ENCODE measurements around the gene SLC5A12.

The SLC5A12 gene

DNA sequence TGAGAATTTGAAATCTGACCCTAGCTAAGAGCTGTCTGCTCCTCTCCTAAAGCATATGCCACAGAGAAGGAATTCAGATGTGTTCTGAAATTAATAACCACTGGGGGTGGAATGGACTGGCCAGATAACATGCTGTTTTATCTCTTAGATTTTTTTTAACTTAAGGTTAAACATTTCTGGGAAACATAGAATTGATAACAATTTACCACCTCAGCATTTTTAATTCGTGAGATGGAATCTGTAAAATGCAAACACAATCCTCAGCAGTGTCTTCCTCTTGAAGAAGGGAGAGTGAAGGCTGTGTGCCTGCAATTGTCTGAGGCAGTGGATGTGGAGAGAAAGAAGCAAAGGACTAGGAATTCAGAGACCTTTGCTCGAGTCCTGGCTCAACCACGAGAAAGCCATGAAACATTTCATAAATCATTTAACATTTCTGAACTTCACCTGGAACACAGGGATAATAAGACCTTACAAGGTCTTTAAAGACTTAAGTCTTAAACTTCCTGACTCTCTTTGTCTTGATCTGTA is at the start of gene SLC5A12:
Gene SLC5A12 (minus strand): TSS at position 113 of the 528 bp plus-strand sequence. CDS start 346 bp downstream, outside the sequence.
- DNase-seq = no peak

DNA sequence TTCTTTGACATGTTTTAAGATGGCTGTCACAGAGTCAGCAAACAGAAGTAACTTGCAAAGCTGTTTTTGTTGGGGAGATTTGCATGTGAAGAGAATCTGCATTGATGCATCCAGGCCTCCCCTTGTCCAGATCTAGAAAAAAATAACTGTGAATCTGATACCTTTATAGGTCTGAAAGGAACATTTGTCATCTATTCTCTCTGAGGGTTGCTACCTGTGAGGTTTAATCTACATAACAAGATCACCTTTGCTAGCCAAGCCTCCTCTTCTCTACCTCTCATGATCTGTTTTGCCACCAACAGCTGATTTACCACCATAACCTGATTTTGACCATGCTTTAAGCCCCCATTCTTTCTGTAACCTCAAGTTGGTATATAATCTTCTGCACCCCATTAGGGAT is 47.2 kb upstream of the SLC5A12 start:
- DNase-seq = no peak

DNA sequence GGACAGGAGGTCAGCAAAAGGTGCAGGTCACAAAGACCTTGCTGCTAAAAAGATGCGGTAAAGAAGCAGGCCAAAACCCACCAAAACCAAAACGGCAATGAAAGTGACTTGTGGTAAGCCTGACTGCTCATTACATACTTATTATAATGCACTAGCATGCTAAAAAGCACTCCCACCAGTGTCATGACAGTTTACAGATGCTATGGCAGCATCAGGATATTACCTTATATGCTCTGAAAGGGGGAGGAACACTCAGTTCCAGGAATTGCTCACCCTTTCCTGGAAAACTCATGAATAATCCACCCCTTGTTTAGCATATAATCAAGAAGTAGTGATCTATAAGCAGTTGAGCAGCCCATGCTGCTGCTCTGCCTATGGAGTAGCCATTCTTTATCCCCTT is 45.2 kb upstream of the SLC5A12 start:
- DNase-seq = no peak

DNA sequence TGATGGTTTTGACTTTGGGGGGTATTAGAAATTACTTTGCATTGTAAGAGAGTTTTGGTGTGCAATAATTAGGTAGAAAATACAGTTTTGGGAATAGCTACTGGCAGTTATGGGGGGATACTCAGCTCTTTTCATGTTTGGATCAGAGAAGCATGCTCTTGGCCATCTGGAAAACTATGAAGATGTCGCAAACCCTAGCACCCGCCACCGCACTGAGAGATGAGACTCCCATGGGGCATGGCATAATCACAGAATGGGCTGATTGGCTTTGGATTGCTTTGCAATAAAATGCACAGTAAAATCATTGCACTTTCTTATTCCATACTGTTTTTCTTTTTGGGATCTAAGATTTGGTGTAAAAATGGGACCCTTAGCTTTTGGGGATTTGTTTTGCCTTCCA is 43.5 kb upstream of the SLC5A12 start:
- no peak for DNase-seq

DNA sequence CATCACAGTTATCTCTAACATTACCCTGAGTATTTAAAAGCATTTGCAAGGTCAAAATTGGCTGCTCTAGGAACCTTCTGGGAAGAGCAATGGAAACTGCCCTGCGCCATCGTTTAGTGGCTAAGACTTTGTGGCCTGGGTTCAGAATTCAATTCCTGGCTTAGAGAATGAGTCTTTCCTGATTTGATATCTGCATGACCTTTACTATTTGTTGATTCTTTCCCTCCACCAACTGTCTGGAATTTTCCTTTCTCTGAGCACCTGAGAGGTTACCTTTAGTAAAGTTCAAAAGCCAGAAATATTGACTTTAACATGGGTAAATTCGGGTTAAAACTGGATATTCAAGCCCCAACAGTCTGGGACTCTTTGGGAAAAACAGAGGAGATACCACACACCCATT is 43.0 kb upstream of the SLC5A12 start:
- no peak for DNase-seq

DNA sequence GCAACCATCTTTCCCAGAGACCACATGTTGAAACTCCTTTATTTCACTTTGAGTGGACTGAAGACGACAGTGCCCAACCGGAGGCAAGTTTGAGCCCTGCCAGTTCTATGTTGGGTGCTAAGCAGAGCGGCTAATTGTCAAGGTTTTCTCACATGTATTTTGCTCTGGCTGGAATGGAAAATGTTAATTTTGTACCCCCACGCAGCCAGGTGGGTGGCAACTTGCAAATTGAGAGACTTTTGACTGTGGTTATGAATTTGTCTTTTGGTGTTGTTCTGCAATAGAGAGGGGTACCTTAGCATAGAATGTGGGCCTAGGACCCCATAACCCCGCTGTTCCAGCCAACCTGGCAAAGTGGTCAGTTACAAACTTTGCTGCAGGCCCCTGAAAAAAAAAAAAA is 42.5 kb upstream of the SLC5A12 start:
- no peak for DNase-seq

- no peak for DNase-seq
These were observed 40.2 kb upstream of the SLC5A12 start for GRCh38 chr11:26762089-26762488.

- DNase-seq = no peak
These were observed 39.5 kb upstream of the SLC5A12 start for GRCh38 chr11:26761361-26761809.

GRCh38 chr11:26757995-26758394 is 36.1 kb upstream of the SLC5A12 start:
- no peak for DNase-seq

- DNase-seq = no peak
These were observed 33.9 kb upstream of the SLC5A12 start for GRCh38 chr11:26755762-26756161.

- no peak for DNase-seq
These were observed 32.1 kb upstream of the SLC5A12 start for GRCh38 chr11:26753723-26754504.

DNA sequence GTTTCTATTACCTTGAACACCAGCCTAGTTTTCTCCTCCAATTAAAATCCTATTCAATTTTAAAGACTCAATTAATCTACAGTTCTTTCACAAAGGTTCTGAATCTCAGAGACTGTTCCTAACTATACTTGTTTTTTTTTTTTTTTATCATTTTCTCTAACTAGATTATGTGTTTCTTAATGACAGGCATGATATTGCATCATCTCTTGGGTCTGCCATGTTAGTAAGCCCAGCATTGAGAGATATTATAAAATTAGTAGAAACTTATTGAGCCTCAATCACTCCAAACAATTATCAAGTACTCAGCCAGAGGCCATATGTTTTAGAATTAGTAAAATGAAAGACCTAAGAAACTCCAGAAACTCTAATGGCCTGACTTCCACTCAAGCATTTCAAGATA is 28.1 kb upstream of the SLC5A12 start:
- no peak for DNase-seq

DNA sequence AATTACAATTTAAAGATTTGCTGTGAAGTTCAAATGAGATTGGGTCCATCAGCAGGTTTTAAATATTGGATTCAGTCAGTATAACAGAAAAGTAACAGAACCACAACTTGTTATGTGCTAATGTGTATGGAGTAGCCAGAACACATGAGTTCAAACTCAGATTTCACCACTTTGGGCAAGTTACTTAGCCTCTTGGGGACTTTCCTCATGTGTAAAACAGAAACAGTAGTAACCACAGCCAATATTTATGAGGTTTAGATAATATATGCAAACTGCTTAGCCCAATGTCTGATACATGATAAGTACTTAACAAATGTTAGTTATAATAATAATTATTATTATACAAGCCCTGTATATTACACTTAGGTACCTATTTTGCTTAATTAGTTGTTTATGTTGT is 21.8 kb upstream of the SLC5A12 start:
- no peak for DNase-seq

DNA sequence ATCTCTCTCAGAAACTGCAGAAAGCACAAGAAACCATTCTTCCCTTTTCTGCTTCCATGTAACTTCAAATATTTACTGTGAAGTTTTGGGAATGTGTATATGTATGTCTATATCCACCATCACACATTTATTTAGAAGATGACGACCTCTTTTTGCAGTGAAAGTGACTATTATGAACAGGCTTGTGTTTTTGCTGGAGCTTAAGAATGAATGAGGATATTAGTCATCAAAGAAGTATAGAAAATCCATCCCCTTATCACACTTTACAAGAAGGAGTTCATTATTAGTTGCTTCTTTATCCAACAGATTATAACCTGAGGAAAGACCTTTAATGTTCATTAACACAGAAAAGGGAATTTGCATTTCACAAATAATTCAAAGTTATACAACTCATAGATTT is 21.1 kb upstream of the SLC5A12 start:
- DNase-seq = no peak

GRCh38 chr11:26741036-26741435 is 19.2 kb upstream of the SLC5A12 start:
- no peak for DNase-seq

- no peak for DNase-seq
These were observed 17.7 kb upstream of the SLC5A12 start for GRCh38 chr11:26739366-26740073.

GRCh38 chr11:26734691-26735090 is 12.8 kb upstream of the SLC5A12 start:
- no peak for DNase-seq

DNA sequence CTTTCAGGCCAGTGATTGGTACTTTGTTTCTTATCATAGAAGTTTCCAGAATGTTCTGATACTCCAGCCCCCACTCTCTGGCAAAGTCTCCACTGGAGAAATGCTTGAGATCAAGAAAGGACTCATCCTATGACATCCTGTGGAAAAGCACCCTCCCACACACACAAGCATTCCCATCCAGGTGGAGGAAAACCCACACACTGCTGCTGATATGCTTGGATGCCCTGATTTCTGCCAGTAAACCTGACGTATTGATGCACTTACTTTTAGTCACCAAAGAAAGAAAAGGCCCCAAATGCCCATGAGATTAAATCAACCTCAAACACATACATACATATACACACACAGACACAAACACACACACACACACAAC is 9.2 kb upstream of the SLC5A12 start:
- DNase-seq = no peak

DNA sequence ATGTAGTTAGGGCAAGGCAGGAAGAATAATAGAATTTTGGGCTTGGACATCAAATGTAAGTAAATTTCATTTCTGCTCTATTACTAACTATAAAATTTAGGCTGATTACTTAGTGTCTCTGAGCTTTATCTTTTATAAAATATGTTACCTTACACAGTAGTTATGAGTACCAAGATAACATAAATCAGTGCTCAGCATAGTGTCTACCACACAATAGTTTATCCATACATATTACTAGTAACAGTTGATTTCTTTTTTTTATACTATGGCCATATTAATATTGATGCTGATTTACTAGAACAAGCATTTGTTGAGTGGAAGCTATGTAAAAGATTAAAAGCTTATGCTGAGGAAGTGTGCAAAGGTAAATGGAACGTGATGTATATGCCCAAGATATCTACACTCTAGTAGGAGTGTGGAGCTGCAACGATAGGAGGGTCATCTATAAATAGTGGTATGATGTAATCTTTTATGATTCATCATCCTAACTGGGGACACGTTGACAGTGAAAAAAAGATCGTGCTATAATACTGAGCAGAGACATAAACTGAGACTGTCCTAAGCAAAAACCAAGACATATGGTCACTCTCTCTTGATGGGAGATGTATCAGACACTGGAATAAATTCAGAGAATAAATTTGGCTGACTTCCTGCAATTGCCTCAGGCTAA is 8.7 kb upstream of the SLC5A12 start:
- no peak for DNase-seq

GRCh38 chr11:26729284-26729683 is 7.4 kb upstream of the SLC5A12 start:
- no peak for DNase-seq

DNA sequence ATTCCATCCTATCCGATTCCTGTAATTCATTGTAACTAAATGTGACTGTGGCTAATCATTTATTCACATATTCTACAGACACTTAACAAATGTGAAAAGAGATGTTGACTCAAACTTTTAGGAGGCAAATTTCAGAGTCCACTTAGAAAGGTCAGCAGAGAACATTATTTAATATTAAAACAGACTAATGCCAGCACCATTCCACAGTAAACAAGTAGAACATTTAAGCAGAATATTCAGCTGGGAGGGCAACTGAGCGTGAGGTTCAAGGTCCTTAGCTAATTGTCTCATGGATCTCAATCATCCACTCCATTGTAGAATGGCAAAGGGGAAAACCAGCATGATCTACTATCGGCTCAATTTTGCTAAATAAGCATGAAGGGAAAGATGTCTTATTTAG is 5.1 kb upstream of the SLC5A12 start:
- no peak for DNase-seq

DNA sequence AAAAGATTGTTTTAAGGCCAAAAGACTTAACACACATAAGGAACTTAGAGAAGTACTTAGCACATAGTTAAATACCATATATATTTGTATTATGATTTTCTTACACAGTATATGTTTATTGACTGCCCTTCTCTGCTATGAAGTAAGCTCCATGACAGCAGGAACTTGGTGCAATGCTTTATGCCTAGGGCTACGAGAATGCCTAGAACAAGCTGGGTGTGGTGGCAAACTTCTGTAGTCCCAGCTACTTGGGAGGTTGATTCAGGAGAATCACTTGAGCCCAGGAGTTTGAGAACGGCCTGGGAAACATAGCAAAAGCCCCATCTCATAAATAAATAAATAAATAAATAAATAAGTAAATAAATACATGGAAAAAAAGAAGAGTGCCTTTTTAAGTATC is 1.9 kb downstream of the SLC5A12 start:
- DNase-seq = no peak

DNA sequence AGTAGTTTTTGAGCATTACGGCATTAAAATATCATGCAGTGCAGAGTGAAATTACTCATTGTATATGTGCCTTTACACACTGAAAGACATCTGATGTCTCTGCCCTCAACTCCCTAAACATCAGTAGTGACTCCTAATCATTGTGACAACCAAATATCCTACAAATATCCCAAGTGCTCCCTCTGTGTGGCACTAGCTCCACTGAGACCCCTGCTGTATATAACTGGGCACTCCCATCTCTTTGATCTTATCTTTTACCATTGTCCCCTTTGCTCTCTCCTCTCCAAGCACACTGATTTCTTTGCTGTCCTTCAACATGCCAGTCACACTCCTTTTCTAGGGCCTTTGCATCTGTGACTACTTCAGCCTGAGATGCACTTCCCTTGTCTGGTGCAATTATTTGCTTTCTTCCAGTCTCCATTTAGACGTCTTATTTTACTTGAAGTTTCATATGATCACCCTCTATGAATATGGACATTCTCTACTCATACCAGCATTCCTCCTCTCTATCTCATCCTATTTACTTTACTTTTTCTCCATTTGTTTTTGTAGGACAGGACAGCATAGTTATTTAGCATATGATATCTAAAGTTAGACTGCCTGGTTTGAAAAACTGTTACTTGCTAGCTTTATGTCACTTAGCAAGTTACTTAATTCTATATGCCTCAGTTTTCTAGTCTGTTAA is 2.4 kb downstream of the SLC5A12 start:
- DNase-seq = no peak

Data from activated T-cell treated with anti-CD3 and anti-CD28 coated beads for 4 hours (primary cell).